Measurements from ENCODE around the gene HNRNPA3.

- TF ChIP-seq CTCF (conservative IDR thresholded peaks at IDR 0.05; ENCODE audit: low read length) = no peak
- no peak for TF ChIP-seq EZH2phosphoT487 (IDR thresholded peaks at IDR 0.05; ENCODE audit: borderline replicate concordance, low read depth, low read length)
Observed at GRCh38 chr2:177229442-177230242, 17.0 kb downstream of the HNRNPA3 start.

Data from OCI-LY7 (cell line).